Neuron (in vitro differentiated cells): ENCODE measurements around the gene ERAS.
A peak's percentile ranks its signal among the peaks of the same experiment; 100 is the strongest.

Source experiments
- H2AFZ ChIP-seq: one replicate; pipeline ENCODE4 v1.6.1; 2013; ENCODE audit warnings: low read depth, mild to moderate bottlenecking, inconsistent platforms, low read length, moderate library complexity
- H3K27me3 ChIP-seq: one replicate; pipeline ENCODE4 v1.6.1; 2013; ENCODE audit warnings: low read length; ENCODE audit not compliant: insufficient read depth
- H3K36me3 ChIP-seq: one replicate; pipeline ENCODE4 v1.6.1; 2013; ENCODE audit warnings: low read length; ENCODE audit not compliant: insufficient read depth
- H3K4me1 ChIP-seq: one replicate; pipeline ENCODE4 v1.6.1; 2013; ENCODE audit warnings: low read length; ENCODE audit not compliant: insufficient read depth
- H3K4me3 ChIP-seq: 2 replicates; pipeline ENCODE4 v1.5.1; 2013; ENCODE audit warnings: mild to moderate bottlenecking, low read length, moderate library complexity
- H3K9me3 ChIP-seq: one replicate; pipeline ENCODE4 v1.6.1; 2013; ENCODE audit warnings: low read length

The ERAS gene

GRCh38 chrX:48789366-48790220, 36.7 kb upstream of the ERAS start:
- Histone ChIP-seq H3K27me3 (peaks cover 2% of the 10 kb centered on the region), H3K36me3 (no peaks in the 10 kb centered on the region), H2AFZ (no peak overlapping the region), H3K4me1 (no peaks in the 10 kb centered on the region), H3K9me3 (no peaks in the 10 kb centered on the region), H3K4me3 (no peak overlapping the region)

GRCh38 chrX:48790477-48790876, 35.8 kb upstream of the ERAS start:
- H3K4me1 ChIP-seq = no peaks in the 10 kb centered on the region
- no peaks in the 10 kb centered on the region for H3K9me3 ChIP-seq
- no peak overlapping the region for H3K4me3 ChIP-seq
- no peaks in the 10 kb centered on the region for H3K36me3 ChIP-seq
- H3K27me3 ChIP-seq = peaks cover 2% of the 10 kb centered on the region
- no peak overlapping the region for H2AFZ ChIP-seq

GRCh38 chrX:48791063-48791820, 35.1 kb upstream of the ERAS start:
- no peaks in the 10 kb centered on the region for H3K9me3 ChIP-seq
- no peaks in the 10 kb centered on the region for H3K4me1 ChIP-seq
- H3K36me3 ChIP-seq = no peaks in the 10 kb centered on the region
- H3K4me3 ChIP-seq = no peak overlapping the region
- peaks cover 2% of the 10 kb centered on the region for H3K27me3 ChIP-seq
- H2AFZ ChIP-seq = no peak overlapping the region

GRCh38 chrX:48792219-48792618, 34.1 kb upstream of the ERAS start:
- no peaks in the 10 kb centered on the region for H3K36me3 ChIP-seq
- H3K27me3 ChIP-seq = peaks cover 2% of the 10 kb centered on the region
- no peaks in the 10 kb centered on the region for H3K9me3 ChIP-seq
- H3K4me3 ChIP-seq = no peak overlapping the region
- H3K4me1 ChIP-seq = no peaks in the 10 kb centered on the region
- no peak overlapping the region for H2AFZ ChIP-seq

GRCh38 chrX:48793935-48794334, 32.4 kb upstream of the ERAS start:
- H3K36me3 ChIP-seq = no peaks in the 10 kb centered on the region

GRCh38 chrX:48794340-48794910, 31.9 kb upstream of the ERAS start:
- Histone ChIP-seq H3K36me3 (no peaks in the 10 kb centered on the region), H3K4me1 (no peaks in the 10 kb centered on the region), H2AFZ (no peak overlapping the region), H3K4me3 (no peak overlapping the region), H3K27me3 (no peaks in the 10 kb centered on the region), H3K9me3 (no peaks in the 10 kb centered on the region)

More at GRCh38 chrX:48793935-48794334, 32.4 kb upstream of the ERAS start:
- Histone ChIP-seq H3K4me3 (no peak overlapping the region), H3K9me3 (no peaks in the 10 kb centered on the region), H3K27me3 (no peaks in the 10 kb centered on the region), H3K4me1 (no peaks in the 10 kb centered on the region), H2AFZ (no peak overlapping the region)

- Histone ChIP-seq H2AFZ (no peak overlapping the region), H3K4me1 (no peaks in the 10 kb centered on the region), H3K36me3 (no peaks in the 10 kb centered on the region), H3K27me3 (no peaks in the 10 kb centered on the region), H3K9me3 (no peaks in the 10 kb centered on the region), H3K4me3 (no peak overlapping the region)
Measured at GRCh38 chrX:48794911-48795515, 31.3 kb upstream of the ERAS start.

- Histone ChIP-seq H2AFZ (no peak overlapping the region), H3K4me3 (no peak overlapping the region), H3K27me3 (no peaks in the 10 kb centered on the region), H3K9me3 (no peaks in the 10 kb centered on the region), H3K36me3 (peaks cover 3% of the 10 kb centered on the region), H3K4me1 (peaks cover 12% of the 10 kb centered on the region)
Measured at GRCh38 chrX:48798318-48798717, 28.0 kb upstream of the ERAS start.

GRCh38 chrX:48800574-48801279, 25.6 kb upstream of the ERAS start:
- no peaks in the 10 kb centered on the region for H3K9me3 ChIP-seq
- H3K27me3 ChIP-seq = no peaks in the 10 kb centered on the region
- peaks cover 9% of the 10 kb centered on the region for H3K36me3 ChIP-seq
- H3K4me1 ChIP-seq = peaks cover 12% of the 10 kb centered on the region
- peak overlapping the region; percentile 68 for H3K4me3 ChIP-seq
- peak overlapping the region; percentile 63 for H2AFZ ChIP-seq

- H2AFZ ChIP-seq = peak within 1 kb of the TSS; percentile 63
- H3K4me3 ChIP-seq = peak within 1 kb of the TSS; percentile 68
- H3K27me3 ChIP-seq = no peaks in the 10 kb centered on the region
- peaks cover 9% of the 10 kb centered on the region for H3K36me3 ChIP-seq
- H3K4me1 ChIP-seq = peaks cover 12% of the 10 kb centered on the region
- H3K9me3 ChIP-seq = no peaks in the 10 kb centered on the region
Measured at GRCh38 chrX:48801280-48802088, 24.8 kb upstream of the ERAS start, which contains the start of gene HDAC6. HDAC6 (plus strand) TSS chrX:48802067; CDS start chrX:48802693, 626 bp downstream.

GRCh38 chrX:48802089-48802904, 24.0 kb upstream of the ERAS start:
- Histone ChIP-seq H3K9me3 (no peaks in the 10 kb centered on the region), H2AFZ (peak overlapping the region; percentile 27), H3K27me3 (no peaks in the 10 kb centered on the region), H3K36me3 (peaks cover 9% of the 10 kb centered on the region), H3K4me3 (peak overlapping the region; percentile 65), H3K4me1 (peaks cover 12% of the 10 kb centered on the region)
